GM18517 (cell line): ENCODE data around the gene ZFR2.
"Not testable (repeated sequence)": the region's sequence is repeated elsewhere in the genome, so short reads cannot be mapped to it uniquely, and the experiment has no call there.

Experiments
- ATAC-seq: cut with Tn5 transposase; IDR thresholded peaks from one replicate; pipeline ENCODE4 v1.9.1; 2021; ENCODE audit warnings: mild to moderate bottlenecking, moderate library complexity; ENCODE audit not compliant: unreplicated experiment

Gene ZFR2

GRCh38 chr19:3817761-3818160 lies 51.1 kb downstream of the ZFR2 start:
- ATAC-seq, result no peak

DNA sequence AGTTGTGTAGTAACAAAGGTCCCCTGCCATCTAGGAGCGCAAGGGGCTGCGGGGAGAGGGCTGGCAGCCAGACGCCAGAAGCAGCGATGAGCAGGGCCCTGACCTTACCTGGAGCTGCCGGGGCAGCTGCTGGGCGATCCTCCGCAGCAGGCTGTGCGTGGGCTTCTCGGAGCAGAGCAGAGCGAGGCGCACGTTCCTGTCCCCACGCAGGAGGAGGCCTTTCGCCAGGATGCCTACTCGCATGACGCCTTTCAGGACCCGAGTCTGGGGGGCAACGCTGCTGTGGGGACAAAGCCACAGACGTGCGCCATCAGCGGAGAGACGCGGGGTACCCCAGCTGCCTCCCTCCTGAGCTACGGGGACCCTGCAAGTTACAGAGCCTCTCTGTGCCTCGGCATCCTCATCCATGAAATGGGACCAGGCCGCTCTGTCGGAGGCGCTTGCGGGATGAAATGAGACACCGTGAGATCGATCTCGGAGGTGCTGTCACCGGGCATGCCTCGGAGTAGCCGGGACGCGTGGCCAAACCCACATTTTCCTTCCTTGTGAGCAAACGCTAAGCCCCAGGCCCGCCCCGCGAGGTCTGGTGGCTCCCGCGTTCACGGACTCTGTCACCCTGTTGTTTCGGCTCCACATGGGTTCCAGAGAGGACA lies 52.1 kb downstream of the ZFR2 start:
- ATAC-seq, result no peak

DNA sequence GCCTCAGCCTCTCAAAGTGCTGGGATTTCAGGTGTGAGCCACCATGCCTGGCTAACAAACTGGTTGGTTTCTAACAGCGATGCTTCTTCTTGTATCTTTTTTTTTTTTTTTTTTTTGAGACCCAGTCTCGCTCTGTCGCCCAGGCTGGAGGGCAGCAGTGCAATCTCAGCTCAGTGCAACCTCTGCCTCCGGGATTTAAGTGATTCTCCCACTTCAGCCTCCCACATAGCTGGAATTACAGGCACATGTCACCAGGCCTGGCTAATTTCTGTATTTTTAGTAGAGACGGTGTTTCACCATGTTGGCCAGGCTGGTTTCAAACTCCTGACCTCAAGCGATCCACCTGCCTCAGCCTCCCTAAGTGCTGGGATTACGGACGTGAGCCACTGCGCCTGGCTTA lies 52.7 kb downstream of the ZFR2 start:
- not testable (repeated sequence) for ATAC-seq

GRCh38 chr19:3814648-3815047 lies 54.2 kb downstream of the ZFR2 start:
- no peak for ATAC-seq

DNA sequence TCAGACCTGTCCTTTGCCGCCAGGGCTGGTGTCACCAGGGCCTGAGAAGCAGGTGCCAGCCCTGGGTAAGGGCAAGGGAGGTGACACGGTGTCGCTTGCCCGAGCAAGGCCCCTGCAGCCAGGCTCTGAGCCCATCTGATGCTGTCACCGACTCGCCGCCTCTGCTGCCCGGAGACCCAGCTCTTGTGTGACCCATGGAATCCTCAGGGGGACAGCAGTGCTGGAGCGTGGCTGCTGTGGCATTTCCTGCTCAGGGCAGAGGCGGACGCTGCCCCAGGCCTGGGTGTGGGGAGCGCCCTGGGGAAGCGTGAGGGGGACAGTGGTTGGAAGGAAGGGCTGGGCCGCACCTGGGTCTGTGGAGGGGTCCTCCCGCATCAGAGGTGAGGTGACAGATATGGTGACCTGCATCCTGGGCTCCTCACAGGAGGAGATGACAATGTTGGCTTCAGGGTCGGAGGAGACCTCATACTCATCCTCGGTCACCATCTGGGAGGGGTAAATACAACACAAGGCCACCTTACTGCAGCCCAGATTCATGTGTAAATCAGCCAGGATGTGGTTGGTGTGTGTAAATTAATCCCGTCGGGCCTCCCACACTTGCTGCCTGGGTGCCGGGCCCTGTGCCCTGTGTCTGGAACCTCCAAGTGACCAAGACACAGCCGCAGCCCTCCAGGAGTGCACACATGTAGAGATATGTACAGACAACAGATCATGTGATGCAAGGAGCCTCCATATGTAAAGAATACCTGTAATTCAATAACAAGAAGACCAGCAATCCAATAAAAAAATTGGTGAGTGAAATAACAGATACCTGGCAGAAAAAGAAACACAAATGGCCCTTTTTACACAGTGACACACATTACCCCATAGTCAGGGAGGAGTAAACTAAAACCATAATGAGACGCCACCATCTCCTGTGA lies 55.1 kb downstream of the ZFR2 start:
- no peak for ATAC-seq

- ATAC-seq, result no peak
Measured at GRCh38 chr19:3810708-3811355, 58.0 kb downstream of the ZFR2 start.

DNA sequence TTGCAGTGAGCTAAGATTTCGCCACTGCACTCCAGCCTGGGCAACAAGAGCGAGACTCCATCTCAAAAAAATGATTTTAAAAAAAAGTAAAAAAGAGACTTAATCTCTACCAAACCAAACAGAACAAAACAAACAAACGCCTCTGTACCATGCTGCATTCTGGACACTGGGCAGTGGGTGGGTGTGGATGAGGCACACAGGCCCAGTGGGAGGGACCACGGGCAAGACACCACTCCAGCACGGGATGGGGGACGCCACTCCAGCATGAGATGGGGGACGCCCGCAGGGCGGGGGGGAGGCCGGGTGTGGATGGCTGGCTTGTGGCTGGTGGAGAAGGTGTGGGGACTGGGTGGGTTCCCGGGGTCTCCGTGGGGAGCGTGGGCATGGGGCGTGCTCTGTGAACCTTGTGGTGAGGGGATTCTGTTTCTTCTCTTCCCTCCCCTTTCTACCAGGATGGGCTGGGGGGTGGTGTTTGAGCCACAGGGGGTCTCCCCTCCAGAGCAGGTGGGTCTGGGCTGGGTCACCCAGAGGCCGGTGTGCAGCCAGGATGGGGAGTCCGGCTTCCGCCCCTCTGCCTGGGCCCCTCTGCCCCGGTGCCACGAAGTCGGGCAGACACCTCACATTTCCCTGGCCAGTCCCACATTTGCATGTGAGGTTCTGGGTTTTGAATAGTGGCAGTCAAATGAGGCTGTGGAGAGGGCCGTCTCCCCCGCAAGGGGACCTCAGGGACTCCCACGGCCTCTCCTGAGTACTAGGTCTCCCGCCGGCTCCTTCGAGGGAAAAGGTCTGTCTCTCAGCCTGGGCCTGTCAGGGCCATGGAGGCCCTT lies 58.7 kb downstream of the ZFR2 start:
- no peak for ATAC-seq

GRCh38 chr19:3808420-3809143 lies 60.3 kb downstream of the ZFR2 start:
- no peak for ATAC-seq

DNA sequence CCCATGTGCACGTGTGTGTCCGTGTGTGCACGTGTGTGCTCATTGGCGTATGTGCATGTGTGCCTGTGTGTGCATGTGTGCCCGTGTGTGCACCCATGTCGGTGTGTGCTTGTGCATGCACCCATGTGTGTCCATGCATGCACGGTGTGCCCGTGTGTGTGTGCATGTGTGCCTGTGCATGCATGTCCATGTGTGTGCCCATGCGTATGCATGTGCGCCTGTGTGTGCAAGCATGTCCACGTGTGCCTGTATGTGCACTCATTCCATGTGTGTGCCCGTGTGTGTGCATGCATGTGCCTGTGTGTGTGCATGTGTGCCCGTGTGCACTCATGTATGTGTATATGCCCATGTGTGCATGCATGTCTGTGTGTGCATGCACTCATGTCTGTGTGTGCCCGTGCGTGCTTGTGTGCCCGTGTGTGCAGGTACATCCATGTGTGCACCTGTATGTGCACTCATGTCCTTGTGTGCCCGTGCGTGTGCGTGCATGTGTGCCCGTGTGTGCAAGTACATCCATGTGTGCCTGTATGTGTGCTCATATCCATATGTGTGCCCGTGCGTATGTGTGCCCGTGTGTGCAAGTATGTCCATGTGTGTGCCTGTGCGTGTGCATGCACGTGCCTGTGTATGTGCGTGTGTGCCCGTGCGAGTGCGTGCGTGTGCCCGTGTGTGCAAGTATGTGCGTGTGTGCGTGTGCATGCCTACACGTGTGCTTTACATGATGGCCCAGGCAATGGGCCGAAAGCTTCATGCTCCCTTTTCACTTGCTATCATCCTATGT lies 61.1 kb downstream of the ZFR2 start:
- ATAC-seq, result no peak

DNA sequence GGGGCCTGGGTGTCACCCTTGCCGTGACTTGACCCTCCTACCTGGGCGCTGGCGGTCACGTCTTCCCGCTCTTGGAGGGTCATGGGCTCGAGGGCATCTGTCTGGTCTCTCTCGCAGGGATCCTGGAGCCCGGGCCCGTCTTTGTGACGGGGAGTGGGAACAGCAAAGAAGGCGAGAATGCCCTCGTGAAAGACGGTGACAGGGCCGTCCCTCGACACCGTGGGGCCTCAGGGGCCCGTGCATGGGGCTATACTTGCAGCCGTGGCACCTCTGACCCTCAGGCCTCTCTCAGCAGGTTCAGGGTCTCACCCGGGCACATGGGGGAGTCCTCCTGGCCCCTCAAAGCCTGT lies 61.7 kb downstream of the ZFR2 start:
- ATAC-seq, result no peak

DNA sequence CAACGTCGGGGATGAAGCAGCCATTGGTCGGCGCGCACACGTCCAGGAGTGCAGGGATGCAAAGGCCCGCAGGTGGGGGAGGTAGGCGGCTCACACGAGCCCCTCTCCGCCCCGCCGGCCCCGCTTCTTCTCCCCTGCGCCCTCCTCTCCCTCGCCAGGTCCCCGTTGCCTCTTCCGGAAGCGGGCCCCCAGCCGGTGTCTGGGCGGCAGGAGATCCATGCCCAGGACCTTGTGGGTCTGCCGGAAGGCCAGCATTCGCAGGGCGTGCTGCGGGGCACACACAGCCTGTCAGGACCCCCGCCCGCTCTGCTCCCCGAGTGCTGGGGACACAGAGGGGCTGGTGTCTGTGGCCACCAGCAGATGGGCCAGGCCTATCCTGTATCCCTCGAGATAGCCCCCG lies 63.0 kb downstream of the ZFR2 start:
- no peak for ATAC-seq

DNA sequence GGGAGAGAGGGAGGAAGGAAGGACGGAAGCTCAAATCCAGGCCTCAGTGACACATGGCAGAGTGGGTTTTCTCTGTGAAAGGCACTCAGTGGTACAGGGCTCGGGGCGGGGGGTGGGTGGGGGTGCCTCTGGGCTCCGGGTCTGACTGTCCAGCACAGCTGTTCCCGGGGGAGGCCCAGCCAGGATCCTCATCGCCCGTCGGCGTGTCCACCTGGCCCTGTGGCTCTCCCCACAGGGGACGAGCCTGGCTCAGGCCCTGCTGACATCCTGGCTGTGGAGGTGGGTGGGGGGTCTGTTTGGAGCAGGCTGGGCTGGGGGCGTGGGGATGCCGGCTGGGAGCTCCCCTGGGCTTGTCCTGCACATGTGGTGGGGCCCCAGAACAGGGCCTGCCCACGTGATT lies 64.4 kb downstream of the ZFR2 start:
- ATAC-seq, result no peak

GRCh38 chr19:3803986-3804385 lies 64.9 kb downstream of the ZFR2 start:
- ATAC-seq, result no peak

DNA sequence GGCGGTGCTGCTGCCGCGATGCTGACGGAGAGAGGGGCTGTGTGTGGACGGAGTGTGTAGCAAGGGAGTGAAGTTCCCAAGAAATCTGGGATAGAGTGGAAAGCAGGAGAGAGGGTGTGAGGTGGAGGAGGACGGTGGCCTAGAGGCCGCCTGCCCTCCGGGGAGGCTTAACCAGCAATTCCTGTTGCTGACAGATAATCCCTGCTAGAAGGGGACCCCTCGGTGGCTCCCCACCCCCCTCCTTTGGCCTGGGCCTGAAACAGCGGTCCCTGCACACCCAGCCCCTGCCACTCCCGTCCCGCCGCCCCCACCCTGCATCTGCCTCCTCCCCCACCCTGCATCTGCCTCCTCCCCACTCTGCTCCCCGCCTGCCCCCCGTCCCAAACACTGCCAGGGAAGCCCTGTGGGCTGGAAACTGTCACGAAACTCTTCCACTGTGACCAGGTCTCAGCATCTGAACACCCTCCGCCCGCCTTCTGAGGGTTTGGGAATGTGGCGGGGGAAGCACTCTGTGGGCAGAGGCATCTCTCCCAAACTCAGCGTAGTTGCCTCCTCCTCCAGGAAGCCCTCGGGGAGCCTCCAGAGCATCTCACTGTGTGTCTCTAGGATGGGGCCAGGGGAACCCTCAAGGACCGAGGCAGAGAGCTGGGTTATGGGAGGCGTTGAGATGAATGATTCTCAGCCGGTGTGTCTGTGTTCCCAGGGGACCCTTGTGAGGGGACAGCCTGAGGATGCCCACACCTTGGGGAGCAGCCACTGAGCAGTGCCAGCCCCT lies 65.5 kb downstream of the ZFR2 start:
- no peak for ATAC-seq

DNA sequence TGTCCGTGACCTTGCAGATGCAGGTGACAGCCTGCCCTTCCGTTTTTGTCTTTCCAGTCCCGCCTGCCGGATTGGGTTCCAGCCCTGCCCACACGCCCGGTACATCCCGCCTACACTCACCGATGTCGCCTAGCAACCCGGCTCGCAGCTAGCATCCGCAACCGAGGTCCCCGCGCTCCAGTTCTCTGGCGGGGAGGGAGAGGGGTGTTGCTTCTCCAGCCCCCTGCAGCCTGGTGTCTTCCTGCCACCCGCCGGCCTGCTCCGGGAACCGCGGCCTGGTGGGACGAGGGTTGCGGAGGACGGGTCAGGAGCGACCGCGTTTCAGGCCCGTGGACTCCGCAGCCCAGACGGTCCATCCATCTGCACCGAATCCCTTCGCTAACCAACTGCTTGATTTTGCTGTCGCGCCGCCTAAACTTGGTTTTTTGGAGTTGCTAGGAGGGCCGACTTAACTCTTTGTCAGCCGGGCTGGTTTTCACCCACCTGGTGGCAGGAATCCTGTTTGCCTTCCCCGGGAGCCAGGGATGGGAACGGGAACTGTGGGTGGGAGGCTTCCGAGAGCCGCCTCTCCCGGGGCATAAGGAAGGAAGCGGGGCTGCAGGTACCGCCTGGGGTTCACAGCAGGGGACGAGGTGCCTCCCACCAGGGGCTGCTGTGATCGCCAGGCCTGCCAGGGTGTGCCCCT lies 67.3 kb downstream of the ZFR2 start:
- no peak for ATAC-seq

- ATAC-seq, result no peak
Measured at GRCh38 chr19:3800996-3801395, 67.8 kb downstream of the ZFR2 start.

DNA sequence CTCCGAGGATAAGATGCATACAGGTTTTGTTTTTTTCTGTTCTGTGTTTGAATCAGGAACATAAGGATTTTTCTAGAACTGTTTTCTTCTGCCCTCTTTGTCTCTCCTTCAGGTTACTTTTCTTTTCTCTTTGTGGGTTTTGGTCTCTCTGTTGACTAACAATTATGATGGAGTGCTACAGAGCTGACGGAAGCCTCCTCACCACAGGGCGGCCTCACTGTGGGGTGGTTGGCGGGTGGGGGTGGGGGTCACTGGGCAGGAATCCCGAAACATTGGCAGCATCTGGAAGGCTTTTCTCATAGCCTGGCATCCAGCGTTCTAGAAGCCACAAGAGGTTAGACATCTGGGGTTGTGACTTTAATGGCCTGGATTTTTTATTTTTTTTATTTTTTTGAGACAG lies 70.7 kb downstream of the ZFR2 start:
- no peak for ATAC-seq

DNA sequence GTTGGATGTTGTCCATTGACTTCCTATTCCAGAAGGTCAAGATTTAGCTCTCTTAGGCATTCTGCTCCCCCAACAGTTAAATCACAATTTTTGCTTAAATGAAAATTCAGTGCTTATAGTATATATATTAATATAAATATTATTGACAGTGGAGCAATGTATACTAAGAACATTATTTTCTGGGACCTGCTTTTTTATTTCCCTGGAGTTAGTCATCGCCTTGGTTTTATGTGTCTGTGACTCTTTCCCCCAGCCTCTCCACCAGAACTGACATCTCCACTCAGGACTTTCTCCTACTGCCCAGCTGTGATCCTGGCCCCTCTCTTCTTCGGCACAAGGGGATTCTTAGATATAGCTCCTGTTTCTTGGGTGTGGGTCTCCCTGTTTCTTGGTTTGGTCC lies 72.5 kb downstream of the ZFR2 start:
- no peak for ATAC-seq
